ENCODE measurements around the gene KIF27.

The KIF27 gene

DNA sequence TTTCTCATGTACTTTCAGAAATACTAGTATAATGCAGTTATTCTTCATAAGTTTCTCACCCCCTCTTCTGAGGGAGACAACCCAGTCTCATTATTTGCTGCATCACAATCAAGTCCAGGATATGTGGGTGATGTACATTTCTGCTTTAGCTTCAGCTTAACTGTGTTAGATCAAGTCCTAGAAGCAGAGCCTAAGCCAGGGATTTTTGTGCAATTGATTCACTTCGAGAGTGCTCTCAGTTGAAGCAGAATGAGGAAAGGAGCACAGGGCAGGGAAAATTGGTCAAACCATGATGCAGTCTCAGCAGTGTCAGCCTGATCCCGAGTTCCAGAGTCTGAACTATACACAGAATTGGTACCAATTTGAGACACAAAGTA is 43.7 kb upstream of the KIF27 start:
- peaks cover 45% of the 10 kb centered on the region for H3K36me3 ChIP-seq
- no peak overlapping the region for H3K4me3 ChIP-seq (ENCODE audit: low read depth in 1 of 2, low read length in 1 of 2)
- no peaks in the 10 kb centered on the region for H3K27me3 ChIP-seq
- no peaks in the 10 kb centered on the region for H3K9me3 ChIP-seq
- H3K4me1 ChIP-seq (ENCODE audit: control insufficient read depth in 1 of 2, insufficient read depth in 1 of 2, low read depth in 1 of 2, low read length in 1 of 2) = peaks cover 0 to 5% of the 10 kb centered on the region in 2 experiments
- TF ChIP-seq CTCF (IDR thresholded peaks at IDR 0.05) = no peak
- H3K27ac ChIP-seq = no peak overlapping the region

DNA sequence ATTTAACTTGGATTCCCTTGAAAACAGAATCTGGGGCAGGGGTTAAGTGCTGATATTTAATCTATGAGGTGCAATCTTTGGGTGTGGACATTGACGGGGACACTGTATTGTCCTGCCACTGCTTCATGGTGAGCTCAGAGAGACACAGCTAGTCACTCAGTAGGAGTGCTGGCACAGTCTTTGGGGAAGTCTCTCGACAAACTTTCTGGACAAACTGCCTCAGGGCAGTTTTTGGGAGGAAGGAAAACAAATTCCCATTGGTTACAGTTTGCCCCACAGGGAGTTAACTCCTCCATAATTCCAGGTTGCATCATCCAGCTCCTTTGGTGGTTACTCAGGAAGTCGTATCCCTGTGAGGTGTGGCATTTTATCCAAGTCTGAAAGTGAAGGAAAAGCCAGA is 40.9 kb upstream of the KIF27 start:
- peaks cover 3 to 8% of the 10 kb centered on the region in 2 experiments for H3K4me1 ChIP-seq (ENCODE audit: control insufficient read depth in 1 of 2, insufficient read depth in 1 of 2, low read depth in 1 of 2, low read length in 1 of 2)
- no peaks in the 10 kb centered on the region for H3K9me3 ChIP-seq
- peaks cover 17% of the 10 kb centered on the region for H3K36me3 ChIP-seq
- H3K27me3 ChIP-seq = no peaks in the 10 kb centered on the region
- no peak overlapping the region for H3K27ac ChIP-seq
- H3K4me3 ChIP-seq (ENCODE audit: low read depth in 1 of 2, low read length in 1 of 2) = no peak overlapping the region
- TF ChIP-seq CTCF (IDR thresholded peaks at IDR 0.05) = no peak

GRCh38 chr9:83960991-83961390 is 39.8 kb upstream of the KIF27 start:
- Histone ChIP-seq H3K27me3 (no peaks in the 10 kb centered on the region), H3K36me3 (peaks cover 5% of the 10 kb centered on the region), H3K4me1 (ENCODE audit: control insufficient read depth in 1 of 2, insufficient read depth in 1 of 2, low read depth in 1 of 2, low read length in 1 of 2) (peaks cover 9 to 14% of the 10 kb centered on the region in 2 experiments), H3K4me3 (ENCODE audit: low read depth in 1 of 2, low read length in 1 of 2) (no peak overlapping the region), H3K27ac (no peak overlapping the region), H3K9me3 (no peaks in the 10 kb centered on the region)
- no peak for TF ChIP-seq CTCF (IDR thresholded peaks at IDR 0.05)

- Histone ChIP-seq H3K36me3 (no peaks in the 10 kb centered on the region), H3K27ac (no peak overlapping the region), H3K4me3 (ENCODE audit: low read depth in 1 of 2, low read length in 1 of 2) (no peak overlapping the region), H3K4me1 (ENCODE audit: control insufficient read depth in 1 of 2, insufficient read depth in 1 of 2, low read depth in 1 of 2, low read length in 1 of 2) (peaks cover 19 to 23% of the 10 kb centered on the region in 2 experiments), H3K9me3 (no peaks in the 10 kb centered on the region), H3K27me3 (no peaks in the 10 kb centered on the region)
- TF ChIP-seq CTCF (IDR thresholded peaks at IDR 0.05) = no peak
Observed at GRCh38 chr9:83959061-83959460, 37.8 kb upstream of the KIF27 start.

DNA sequence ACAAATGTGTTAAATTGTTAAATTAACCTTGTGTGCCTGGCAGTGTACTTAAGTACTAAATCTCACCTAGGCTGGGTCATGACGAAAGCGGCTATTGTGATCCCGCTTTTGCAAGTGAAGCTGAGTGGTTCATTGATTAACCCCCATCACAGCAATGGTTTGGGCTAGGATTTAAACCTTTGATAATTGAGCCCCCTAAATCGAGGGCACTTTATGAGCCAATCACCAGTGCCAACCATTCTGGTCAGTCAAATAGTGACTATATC is 35.9 kb upstream of the KIF27 start:
- Histone ChIP-seq H3K27me3 (no peaks in the 10 kb centered on the region), H3K4me3 (ENCODE audit: low read depth in 1 of 2, low read length in 1 of 2) (peak overlapping the region; percentile 79 to 96), H3K36me3 (no peaks in the 10 kb centered on the region), H3K9me3 (no peaks in the 10 kb centered on the region), H3K27ac (peak overlapping the region; percentile 87), H3K4me1 (ENCODE audit: control insufficient read depth in 1 of 2, insufficient read depth in 1 of 2, low read depth in 1 of 2, low read length in 1 of 2) (peaks cover 19 to 23% of the 10 kb centered on the region in 2 experiments)
- TF ChIP-seq CTCF (IDR thresholded peaks at IDR 0.05) = no peak

All from neutrophil (primary cell).